HepG2 (cell line): ENCODE data around the gene NUDT3. TPM values are rescaled to one million over a fixed set of nuclear protein-coding genes. Genes with fewer than 3 reads are reported as not detected.

Experiments
- BRD4 ChIP-seq: sonication (generic); formaldehyde crosslinking; IDR thresholded peaks from 2 replicates; pipeline ENCODE4 v1.4.0; 2020; ENCODE audit warnings: missing genetic modification reagents
- KLF13 ChIP-seq: sonication (generic); formaldehyde crosslinking; IDR thresholded peaks from 2 replicates; pipeline ENCODE4 v1.4.0; 2020; ENCODE audit warnings: mild to moderate bottlenecking, missing genetic modification reagents
- MBD4 ChIP-seq: IDR thresholded peaks from 2 replicates; pipeline ENCODE4 v1.6.1; 2012; ENCODE audit warnings: low read length, inconsistent platforms, borderline replicate concordance
- PTBP1 ChIP-seq: fragments of 200-400 bp; formaldehyde crosslinking; IDR thresholded peaks from 2 replicates; pipeline ENCODE4 v1.6.1; 2018; ENCODE audit warnings: low read length, low read depth; ENCODE audit not compliant: poor library complexity, severe bottlenecking
- SALL1 ChIP-seq: sonication (generic); formaldehyde crosslinking; IDR thresholded peaks from 2 replicates; pipeline ENCODE4 v1.8.0; 2022; ENCODE audit warnings: mild to moderate bottlenecking, missing genetic modification reagents
- STAG1 ChIP-seq: sonication (generic); formaldehyde crosslinking; IDR thresholded peaks from 2 replicates; pipeline ENCODE4 v1.4.0; 2020; ENCODE audit warnings: missing genetic modification reagents
- TAF15 ChIP-seq: fragments of 200-400 bp; formaldehyde crosslinking; IDR thresholded peaks from one replicate; pipeline ENCODE4 v1.6.1; 2018; ENCODE audit warnings: mild to moderate bottlenecking, low read depth, low read length; ENCODE audit not compliant: poor library complexity, severe bottlenecking
- ZNF263 ChIP-seq: sonication (generic); formaldehyde crosslinking; IDR thresholded peaks from 2 replicates; pipeline ENCODE4 v1.4.0; 2020; ENCODE audit warnings: missing genetic modification reagents
- ZNF549 ChIP-seq: sonication (generic); formaldehyde crosslinking; IDR thresholded peaks from 2 replicates; pipeline ENCODE4 v1.5.0; 2020; ENCODE audit warnings: missing genetic modification reagents
- ZNF552 ChIP-seq: sonication (generic); formaldehyde crosslinking; IDR thresholded peaks from 2 replicates; pipeline ENCODE4 v1.9.0; 2022; ENCODE audit warnings: missing genetic modification reagents, mild to moderate bottlenecking, borderline replicate concordance
- ZNF558 ChIP-seq: sonication (generic); formaldehyde crosslinking; IDR thresholded peaks from 2 replicates; pipeline ENCODE4 v1.9.0; 2022; ENCODE audit warnings: mild to moderate bottlenecking, missing genetic modification reagents, borderline replicate concordance
- ZNF577 ChIP-seq: sonication (generic); formaldehyde crosslinking; IDR thresholded peaks from 2 replicates; pipeline ENCODE4 v1.4.0; 2020; ENCODE audit warnings: mild to moderate bottlenecking, low read depth, missing genetic modification reagents, borderline replicate concordance
- ZNF652 ChIP-seq: IDR thresholded peaks from 2 replicates; pipeline ENCODE4 v1.6.1; 2016; ENCODE audit warnings: low read depth, borderline replicate concordance
- ZNF781 ChIP-seq: sonication (generic); formaldehyde crosslinking; IDR thresholded peaks from 2 replicates; pipeline ENCODE4 v1.5.1; 2020; ENCODE audit warnings: borderline replicate concordance, mild to moderate bottlenecking, missing genetic modification reagents; ENCODE audit errors: not compliant biosample characterization
- polyA plus RNA-seq, 8 experiments: library from polyadenylated mRNA; depleted of rRNA in 3 of 8; stranded (reverse) in 7 of 8; unstranded in 1 of 8; fragments of >200 nt; fragmentation: Illumina TruSeq in 4 of 8; extraction: Trizol in 4 of 8; gene quantifications; 2 replicates each; pipeline versions ENCODE4 v1.2.1 to v1.2.3, GENCODE V29; 2011 to 2016; ENCODE audit warnings: low read depth in 4 of 8, missing spikeins in 1 of 8, mixed read lengths in 1 of 8; ENCODE audit not compliant: insufficient read depth in 1 of 8
- total RNA-seq, 5 experiments: library from RNA; depleted of rRNA; stranded (reverse); fragments of >200 nt; fragmentation: Illumina TruSeq; extraction: Trizol; gene quantifications; 2 replicates each; pipeline ENCODE4 v1.2.3, GENCODE V29; 2016; ENCODE audit warnings: low read depth in 1 of 5
- TF ChIP-seq, protein P1 (sequence below): sonication (generic); formaldehyde crosslinking; IDR thresholded peaks from 2 replicates; pipeline ENCODE4 v1.4.0; 2020; ENCODE audit warnings: missing genetic modification reagents, borderline replicate concordance
- TF ChIP-seq, protein P2 (sequence below): sonication (generic); formaldehyde crosslinking; IDR thresholded peaks from 2 replicates; pipeline ENCODE4 v1.5.0; 2020; ENCODE audit warnings: mild to moderate bottlenecking, missing genetic modification reagents
- TF ChIP-seq, protein P3 (sequence below): sonication (generic); formaldehyde crosslinking; conservative IDR thresholded peaks from 2 replicates; pipeline ENCODE4 v1.4.0; 2020; ENCODE audit warnings: missing genetic modification reagents
- TF ChIP-seq, protein P4 (sequence below): sonication (generic); formaldehyde crosslinking; IDR thresholded peaks from 2 replicates; pipeline ENCODE4 v1.8.1; 2023; ENCODE audit warnings: mild to moderate bottlenecking, missing genetic modification reagents

Gene NUDT3
- total and polyA plus RNA-seq, 2 of the 13 experiments (the other 11 are each of a cell fraction or from before 2014, with no cell fraction given): 20.2 to 20.6 TPM

DNA sequence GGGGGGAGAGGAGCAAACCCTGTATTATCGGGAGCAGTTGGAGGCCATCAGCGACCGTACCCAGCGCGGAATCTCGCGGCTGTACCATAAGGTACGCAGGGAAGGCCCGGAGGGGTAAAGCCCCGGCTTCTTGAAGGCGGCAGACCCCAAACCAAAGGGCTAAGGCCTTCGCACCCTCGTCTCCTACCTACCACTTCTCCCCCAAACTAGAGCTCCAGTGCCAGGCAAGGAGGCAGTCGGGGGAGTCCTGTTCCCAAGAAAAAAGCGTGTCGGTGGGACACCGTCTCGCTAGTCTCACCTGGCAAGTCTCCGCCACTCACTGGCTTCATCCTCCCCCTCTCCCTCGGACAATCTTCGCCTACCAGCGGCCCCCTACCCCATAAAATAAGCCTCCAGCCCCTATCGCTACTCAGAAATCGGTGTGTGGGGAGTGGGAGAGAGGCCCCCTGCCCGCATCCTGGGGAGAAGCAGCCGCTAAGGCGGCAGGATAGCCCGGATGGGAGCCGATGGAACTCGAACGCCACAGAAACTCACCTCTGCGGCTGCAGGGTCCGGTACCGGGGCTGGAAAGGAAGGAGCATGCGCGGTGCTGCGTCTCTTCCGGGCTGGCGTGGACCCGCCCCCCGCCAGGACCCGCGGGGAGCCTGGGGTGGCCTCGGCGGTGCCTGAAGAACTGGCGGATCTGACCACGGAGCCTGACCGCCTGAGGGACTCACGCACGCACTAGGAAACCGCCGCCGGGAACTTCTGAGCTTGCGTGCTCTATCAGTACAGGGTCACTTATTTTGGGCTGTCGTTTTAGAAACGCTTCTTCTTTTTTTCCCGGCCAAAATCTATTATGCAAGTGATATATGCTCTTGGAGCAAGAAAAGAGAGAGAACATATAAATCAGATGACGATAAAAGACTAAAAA lies 33.3 kb upstream of the NUDT3 start, which contains the start of gene RPS10 (continued):
- TF ChIP-seq, protein P1, sequence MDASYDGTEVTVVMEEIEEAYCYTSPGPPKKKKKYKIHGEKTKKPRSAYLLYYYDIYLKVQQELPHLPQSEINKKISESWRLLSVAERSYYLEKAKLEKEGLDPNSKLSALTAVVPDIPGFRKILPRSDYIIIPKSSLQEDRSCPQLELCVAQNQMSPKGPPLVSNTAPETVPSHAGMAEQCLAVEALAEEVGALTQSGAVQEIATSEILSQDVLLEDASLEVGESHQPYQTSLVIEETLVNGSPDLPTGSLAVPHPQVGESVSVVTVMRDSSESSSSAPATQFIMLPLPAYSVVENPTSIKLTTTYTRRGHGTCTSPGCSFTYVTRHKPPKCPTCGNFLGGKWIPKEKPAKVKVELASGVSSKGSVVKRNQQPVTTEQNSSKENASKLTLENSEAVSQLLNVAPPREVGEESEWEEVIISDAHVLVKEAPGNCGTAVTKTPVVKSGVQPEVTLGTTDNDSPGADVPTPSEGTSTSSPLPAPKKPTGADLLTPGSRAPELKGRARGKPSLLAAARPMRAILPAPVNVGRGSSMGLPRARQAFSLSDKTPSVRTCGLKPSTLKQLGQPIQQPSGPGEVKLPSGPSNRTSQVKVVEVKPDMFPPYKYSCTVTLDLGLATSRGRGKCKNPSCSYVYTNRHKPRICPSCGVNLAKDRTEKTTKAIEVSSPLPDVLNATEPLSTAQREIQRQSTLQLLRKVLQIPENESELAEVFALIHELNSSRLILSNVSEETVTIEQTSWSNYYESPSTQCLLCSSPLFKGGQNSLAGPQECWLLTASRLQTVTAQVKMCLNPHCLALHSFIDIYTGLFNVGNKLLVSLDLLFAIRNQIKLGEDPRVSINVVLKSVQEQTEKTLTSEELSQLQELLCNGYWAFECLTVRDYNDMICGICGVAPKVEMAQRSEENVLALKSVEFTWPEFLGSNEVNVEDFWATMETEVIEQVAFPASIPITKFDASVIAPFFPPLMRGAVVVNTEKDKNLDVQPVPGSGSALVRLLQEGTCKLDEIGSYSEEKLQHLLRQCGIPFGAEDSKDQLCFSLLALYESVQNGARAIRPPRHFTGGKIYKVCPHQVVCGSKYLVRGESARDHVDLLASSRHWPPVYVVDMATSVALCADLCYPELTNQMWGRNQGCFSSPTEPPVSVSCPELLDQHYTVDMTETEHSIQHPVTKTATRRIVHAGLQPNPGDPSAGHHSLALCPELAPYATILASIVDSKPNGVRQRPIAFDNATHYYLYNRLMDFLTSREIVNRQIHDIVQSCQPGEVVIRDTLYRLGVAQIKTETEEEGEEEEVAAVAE: peak; percentile 50; the same call in 1 of the 2 replicates
- TF ChIP-seq STAG1 (CRISPR knock-in tag) (peak; percentile 18; the same call in 1 of the 2 replicates), ZNF577 (CRISPR knock-in tag) (0 out of 2 replicates have a peak, but pooled peaks have one; percentile 71), ZNF781 (CRISPR knock-in tag) (peak; percentile 73), ZNF652 (CRISPR knock-in tag) (no peak), ZNF558 (CRISPR knock-in tag) (0 out of 2 replicates have a peak, but pooled peaks have one; percentile 55), KLF13 (CRISPR knock-in tag) (no peak), BRD4 (CRISPR knock-in tag) (peak; percentile 81; the same call in 1 of the 2 replicates), ZNF552 (CRISPR knock-in tag) (no peak), SALL1 (CRISPR knock-in tag) (peak; percentile 80), ZNF263 (peak; percentile 28; the same call in 1 of the 2 replicates), MBD4 (no peak), TAF15 (no peak), ZNF549 (CRISPR knock-in tag) (no peak), PTBP1 (peak; percentile 50)
- TF ChIP-seq, protein P2, sequence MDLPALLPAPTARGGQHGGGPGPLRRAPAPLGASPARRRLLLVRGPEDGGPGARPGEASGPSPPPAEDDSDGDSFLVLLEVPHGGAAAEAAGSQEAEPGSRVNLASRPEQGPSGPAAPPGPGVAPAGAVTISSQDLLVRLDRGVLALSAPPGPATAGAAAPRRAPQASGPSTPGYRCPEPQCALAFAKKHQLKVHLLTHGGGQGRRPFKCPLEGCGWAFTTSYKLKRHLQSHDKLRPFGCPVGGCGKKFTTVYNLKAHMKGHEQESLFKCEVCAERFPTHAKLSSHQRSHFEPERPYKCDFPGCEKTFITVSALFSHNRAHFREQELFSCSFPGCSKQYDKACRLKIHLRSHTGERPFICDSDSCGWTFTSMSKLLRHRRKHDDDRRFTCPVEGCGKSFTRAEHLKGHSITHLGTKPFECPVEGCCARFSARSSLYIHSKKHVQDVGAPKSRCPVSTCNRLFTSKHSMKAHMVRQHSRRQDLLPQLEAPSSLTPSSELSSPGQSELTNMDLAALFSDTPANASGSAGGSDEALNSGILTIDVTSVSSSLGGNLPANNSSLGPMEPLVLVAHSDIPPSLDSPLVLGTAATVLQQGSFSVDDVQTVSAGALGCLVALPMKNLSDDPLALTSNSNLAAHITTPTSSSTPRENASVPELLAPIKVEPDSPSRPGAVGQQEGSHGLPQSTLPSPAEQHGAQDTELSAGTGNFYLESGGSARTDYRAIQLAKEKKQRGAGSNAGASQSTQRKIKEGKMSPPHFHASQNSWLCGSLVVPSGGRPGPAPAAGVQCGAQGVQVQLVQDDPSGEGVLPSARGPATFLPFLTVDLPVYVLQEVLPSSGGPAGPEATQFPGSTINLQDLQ (CRISPR knock-in tag): peak; percentile 79; the same call in 1 of the 2 replicates
- TF ChIP-seq, protein P3, sequence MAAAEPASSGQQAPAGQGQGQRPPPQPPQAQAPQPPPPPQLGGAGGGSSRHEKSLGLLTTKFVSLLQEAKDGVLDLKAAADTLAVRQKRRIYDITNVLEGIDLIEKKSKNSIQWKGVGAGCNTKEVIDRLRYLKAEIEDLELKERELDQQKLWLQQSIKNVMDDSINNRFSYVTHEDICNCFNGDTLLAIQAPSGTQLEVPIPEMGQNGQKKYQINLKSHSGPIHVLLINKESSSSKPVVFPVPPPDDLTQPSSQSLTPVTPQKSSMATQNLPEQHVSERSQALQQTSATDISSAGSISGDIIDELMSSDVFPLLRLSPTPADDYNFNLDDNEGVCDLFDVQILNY (CRISPR knock-in tag): no peak
- TF ChIP-seq, protein P4, sequence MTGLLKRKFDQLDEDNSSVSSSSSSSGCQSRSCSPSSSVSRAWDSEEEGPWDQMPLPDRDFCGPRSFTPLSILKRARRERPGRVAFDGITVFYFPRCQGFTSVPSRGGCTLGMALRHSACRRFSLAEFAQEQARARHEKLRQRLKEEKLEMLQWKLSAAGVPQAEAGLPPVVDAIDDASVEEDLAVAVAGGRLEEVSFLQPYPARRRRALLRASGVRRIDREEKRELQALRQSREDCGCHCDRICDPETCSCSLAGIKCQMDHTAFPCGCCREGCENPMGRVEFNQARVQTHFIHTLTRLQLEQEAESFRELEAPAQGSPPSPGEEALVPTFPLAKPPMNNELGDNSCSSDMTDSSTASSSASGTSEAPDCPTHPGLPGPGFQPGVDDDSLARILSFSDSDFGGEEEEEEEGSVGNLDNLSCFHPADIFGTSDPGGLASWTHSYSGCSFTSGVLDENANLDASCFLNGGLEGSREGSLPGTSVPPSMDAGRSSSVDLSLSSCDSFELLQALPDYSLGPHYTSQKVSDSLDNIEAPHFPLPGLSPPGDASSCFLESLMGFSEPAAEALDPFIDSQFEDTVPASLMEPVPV (CRISPR knock-in tag): peak; percentile 83; the same call in 1 of the 2 replicates
